Activated T-helper 1 cell treated with Interleukin-2 at 50 U/mL for 16 hours (primary cell): ENCODE results near the gene TEAD2.

Experiments
- DNase-seq: peaks from one replicate; pipeline ENCODE4 v3.0.0-alpha.2; 2020; ENCODE audit warnings: low read depth

TEAD2 gene

GRCh38 chr19:49362048-49362928 lies at the start of gene TEAD2:
TSS of gene TEAD2 (minus strand) at chr19:49362416. CDS start at chr19:49360075, 2,341 bp downstream.
- no peak for DNase-seq

- no peak for DNase-seq
Measured at GRCh38 chr19:49411681-49412326, 49.6 kb upstream of the TEAD2 start.

GRCh38 chr19:49409441-49410029 lies 47.3 kb upstream of the TEAD2 start:
- no peak for DNase-seq

GRCh38 chr19:49408816-49409440 lies 46.7 kb upstream of the TEAD2 start:
- DNase-seq = no peak

- DNase-seq = no peak
Measured at GRCh38 chr19:49407482-49408015, 45.3 kb upstream of the TEAD2 start.

- DNase-seq = no peak
Measured at GRCh38 chr19:49407079-49407478, 44.9 kb upstream of the TEAD2 start.

- no peak for DNase-seq
Measured at GRCh38 chr19:49403404-49404187, 41.4 kb upstream of the TEAD2 start.

GRCh38 chr19:49400029-49400428 lies 37.8 kb upstream of the TEAD2 start:
- DNase-seq = no peak

GRCh38 chr19:49398931-49399330 lies 36.7 kb upstream of the TEAD2 start:
- no peak for DNase-seq

GRCh38 chr19:49398001-49398615 lies 35.9 kb upstream of the TEAD2 start:
- no peak for DNase-seq

- DNase-seq = no peak
Measured at GRCh38 chr19:49396738-49397505, 34.7 kb upstream of the TEAD2 start.

GRCh38 chr19:49395581-49396407 lies 33.6 kb upstream of the TEAD2 start:
- DNase-seq = no peak

- DNase-seq = no peak
Measured at GRCh38 chr19:49393881-49394280, 31.7 kb upstream of the TEAD2 start.

GRCh38 chr19:49391581-49392399 lies 29.6 kb upstream of the TEAD2 start:
- DNase-seq = peak; percentile 64

- DNase-seq = no peak
Measured at GRCh38 chr19:49390929-49391359, 28.7 kb upstream of the TEAD2 start.

GRCh38 chr19:49390131-49390928 lies 28.1 kb upstream of the TEAD2 start:
- no peak for DNase-seq

GRCh38 chr19:49389406-49389805 lies 27.2 kb upstream of the TEAD2 start:
- DNase-seq = no peak
